K562 (cell line): ENCODE measurements around the gene RFX7. TPM values are rescaled to one million over a fixed set of nuclear protein-coding genes. Genes with fewer than 3 reads are reported as not detected.

ENCODE experiments used
- CAMTA2 ChIP-seq: fragments of 250-450 bp; sonication (Bioruptor Pico); conservative IDR thresholded peaks from 2 replicates; pipeline ENCODE4 v1.5.1; 2022
- CCNT2 ChIP-seq: IDR thresholded peaks from 2 replicates; pipeline ENCODE4 v1.6.1; 2011; ENCODE audit warnings: borderline replicate concordance, low read depth, mild to moderate bottlenecking, moderate library complexity, mixed read lengths, low read length; ENCODE audit not compliant: insufficient read length; ENCODE audit errors: extremely low read depth
- HEY1 ChIP-seq: fragments of 250-450 bp; sonication (Bioruptor Pico); IDR thresholded peaks from 2 replicates; pipeline ENCODE4 v1.5.0; 2020; ENCODE audit warnings: mild to moderate bottlenecking, moderate library complexity, borderline replicate concordance
- ILF3 ChIP-seq: fragments of 450-650 bp; IDR thresholded peaks from 2 replicates; pipeline ENCODE4 v1.6.1; 2018; ENCODE audit warnings: antibody characterized with exemption, mild to moderate bottlenecking, moderate library complexity, borderline replicate concordance
- MEF2D ChIP-seq: conservative IDR thresholded peaks from 2 replicates; pipeline ENCODE4 v1.6.1; 2016; ENCODE audit warnings: low read depth, missing genetic modification characterization, missing compliant biosample characterization
- NUFIP1 ChIP-seq: fragments of 450-650 bp; IDR thresholded peaks from 2 replicates; pipeline ENCODE4 v1.6.1; 2018; ENCODE audit not compliant: partially characterized antibody
- RFX7 ChIP-seq: fragments of 250-450 bp; sonication (Bioruptor Pico); IDR thresholded peaks from 2 replicates; pipeline ENCODE4 v1.5.1; 2021; ENCODE audit warnings: mild to moderate bottlenecking
- SMAD2 ChIP-seq: fragments of 150-350 bp; IDR thresholded peaks from 2 replicates; pipeline ENCODE4 v1.6.1; 2014; ENCODE audit warnings: low read depth, mild to moderate bottlenecking, low read length
- SMARCB1 ChIP-seq: IDR thresholded peaks from 2 replicates; pipeline ENCODE4 v1.6.1; 2011; ENCODE audit warnings: improper control_type of control experiment, low read depth; ENCODE audit not compliant: insufficient read length
- SNIP1 ChIP-seq: fragments of 450-650 bp; IDR thresholded peaks from 2 replicates; pipeline ENCODE4 v1.7.1; 2017; ENCODE audit warnings: low read depth, mild to moderate bottlenecking
- SPI1 ChIP-seq: IDR thresholded peaks from 2 replicates; pipeline ENCODE4 v1.6.1; 2011; ENCODE audit warnings: low read depth, low read length, control low read depth, borderline replicate concordance
- TAL1 ChIP-seq: fragments of 450-650 bp; IDR thresholded peaks from 2 replicates; pipeline ENCODE4 v1.6.1; 2016; ENCODE audit warnings: mild to moderate bottlenecking
- ZFX ChIP-seq: sonication (generic); formaldehyde crosslinking; IDR thresholded peaks from 2 replicates; pipeline ENCODE4 v1.8.0; 2022; ENCODE audit warnings: mild to moderate bottlenecking, missing genetic modification reagents, moderate library complexity
- ZNF217 ChIP-seq: sonication (generic); formaldehyde crosslinking; IDR thresholded peaks from 2 replicates; pipeline ENCODE4 v1.8.0; 2022; ENCODE audit warnings: mild to moderate bottlenecking, missing genetic modification reagents
- ZNF75A ChIP-seq: fragments of 450-650 bp; formaldehyde crosslinking; IDR thresholded peaks from 2 replicates; pipeline ENCODE4 v1.4.0; 2020; ENCODE audit warnings: mild to moderate bottlenecking
- polyA plus RNA-seq, 8 experiments: library from polyadenylated mRNA; depleted of rRNA in 4 of 8; stranded (reverse) in 5 of 8; unstranded in 3 of 8; fragments of >200 nt; fragmentation: Nextera tagmentation in 2 of 8; fragmentation: Illumina TruSeq in 1 of 8; extraction: Ambion mirVana in 2 of 8; extraction: Trizol in 1 of 8; gene quantifications; 2 replicates each; pipeline versions ENCODE4 v1.2.1 to v1.2.3, GENCODE V29; 2011 to 2014; ENCODE audit warnings: inconsistent platforms in 1 of 8, missing spikeins in 1 of 8
- total RNA-seq, 7 experiments: library from RNA; depleted of rRNA in 6 of 7; stranded (reverse); fragments of >200 nt in 6 of 7; fragmentation: Illumina TruSeq in 2 of 7; extraction: Trizol in 2 of 7; gene quantifications; 2 replicates each; pipeline versions ENCODE4 v1.2.1 to v1.2.3, GENCODE V29; 2011 to 2021; ENCODE audit warnings: low replicate concordance in 1 of 7
- TF ChIP-seq, protein P1 (sequence below): fragments of 250-450 bp; sonication (Bioruptor Pico); IDR thresholded peaks from 2 replicates; pipeline ENCODE4 v1.8.0; 2021; ENCODE audit warnings: borderline replicate concordance, mild to moderate bottlenecking, moderate library complexity; ENCODE audit not compliant: poor library complexity, severe bottlenecking
- TF ChIP-seq, protein P2 (sequence below): fragments of 250-450 bp; sonication (Bioruptor Pico); IDR thresholded peaks from 2 replicates; pipeline ENCODE4 v1.4.0; 2020; ENCODE audit warnings: borderline replicate concordance
- TF ChIP-seq, protein P3 (sequence below), 2 experiments: fragments of 450-650 bp; conservative IDR thresholded peaks; 2 replicates each; pipeline ENCODE4 v1.6.1; 2017; ENCODE audit warnings: mild to moderate bottlenecking in 2 of 2, moderate library complexity in 2 of 2
- TF ChIP-seq, protein P4 (sequence below): fragments of 250-450 bp; sonication (Bioruptor Pico); IDR thresholded peaks from 2 replicates; pipeline ENCODE4 v1.9.0; 2021; ENCODE audit warnings: mild to moderate bottlenecking, inconsistent platforms
- TF ChIP-seq, protein P5 (sequence below), 2 experiments: fragments of 450-650 bp; IDR thresholded peaks; 2 replicates each; pipeline ENCODE4 v1.6.1; 2016

RFX7 gene
- total and polyA plus RNA-seq, 9 of the 15 experiments (the other 6 are each of a cell fraction or from before 2014, with no cell fraction given), result 2.4 to 17.9 (median 6.3) TPM

DNA sequence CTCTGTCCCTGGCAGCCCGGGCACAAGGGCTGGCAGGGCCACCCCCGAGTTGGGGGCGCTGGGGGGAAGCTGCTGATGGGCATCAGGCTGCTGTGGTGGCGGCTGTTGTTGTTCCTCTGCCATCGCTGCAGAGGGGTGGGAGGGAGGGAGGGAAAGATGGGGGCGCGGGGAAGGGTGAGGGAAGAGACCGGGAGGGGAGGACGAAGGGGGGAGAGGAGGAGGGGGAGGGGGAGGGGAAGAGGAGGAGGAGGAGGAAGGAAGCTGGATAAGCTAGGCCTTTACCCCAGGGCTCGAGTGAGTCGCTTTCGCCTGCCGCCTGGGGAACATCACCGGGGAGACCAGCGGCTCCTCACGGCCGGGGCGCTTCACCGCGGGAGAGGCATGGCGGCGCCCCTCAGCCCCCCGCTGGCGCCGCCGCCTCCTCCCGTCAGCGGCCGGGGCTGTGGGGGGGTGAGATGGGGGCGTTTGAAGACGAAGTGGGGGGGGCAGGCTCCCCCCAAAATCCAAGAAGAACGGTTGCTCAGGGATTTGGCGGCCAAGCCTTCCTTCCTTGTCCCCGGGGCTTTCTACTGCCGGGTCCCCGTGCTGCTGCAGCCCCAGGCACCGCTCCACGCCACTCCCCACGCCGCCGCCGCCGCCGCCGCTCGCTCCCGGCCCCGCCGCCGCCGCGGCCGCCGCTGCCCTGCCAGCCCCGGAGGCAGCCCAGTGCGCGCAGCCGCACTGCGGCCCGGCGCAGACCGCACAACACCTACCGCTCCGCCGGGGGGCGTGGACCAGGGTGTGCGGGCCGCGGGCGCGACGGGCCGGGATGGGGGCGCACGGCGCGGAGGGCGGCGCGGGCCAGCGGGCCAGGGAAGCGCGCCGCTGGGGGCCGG lies at the start of gene RFX7 (continued):
- TF ChIP-seq, protein P1, sequence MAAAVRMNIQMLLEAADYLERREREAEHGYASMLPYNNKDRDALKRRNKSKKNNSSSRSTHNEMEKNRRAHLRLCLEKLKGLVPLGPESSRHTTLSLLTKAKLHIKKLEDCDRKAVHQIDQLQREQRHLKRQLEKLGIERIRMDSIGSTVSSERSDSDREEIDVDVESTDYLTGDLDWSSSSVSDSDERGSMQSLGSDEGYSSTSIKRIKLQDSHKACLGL (CRISPR knock-in tag), result no peak
- TF ChIP-seq HEY1 (CRISPR knock-in tag) (no peak), ZNF217 (CRISPR knock-in tag) (no peak), SPI1 (no peak), CAMTA2 (CRISPR knock-in tag) (no peak), CCNT2 (peak; percentile 93), SMAD2 (no peak), SMARCB1 (no peak), ILF3 (no peak), ZNF75A (CRISPR knock-in tag) (no peak), ZFX (CRISPR knock-in tag) (peak; percentile 66), NUFIP1 (no peak), MEF2D (tag) (no peak), TAL1 (no peak), RFX7 (CRISPR knock-in tag) (no peak), SNIP1 (no peak)
- TF ChIP-seq, protein P2, sequence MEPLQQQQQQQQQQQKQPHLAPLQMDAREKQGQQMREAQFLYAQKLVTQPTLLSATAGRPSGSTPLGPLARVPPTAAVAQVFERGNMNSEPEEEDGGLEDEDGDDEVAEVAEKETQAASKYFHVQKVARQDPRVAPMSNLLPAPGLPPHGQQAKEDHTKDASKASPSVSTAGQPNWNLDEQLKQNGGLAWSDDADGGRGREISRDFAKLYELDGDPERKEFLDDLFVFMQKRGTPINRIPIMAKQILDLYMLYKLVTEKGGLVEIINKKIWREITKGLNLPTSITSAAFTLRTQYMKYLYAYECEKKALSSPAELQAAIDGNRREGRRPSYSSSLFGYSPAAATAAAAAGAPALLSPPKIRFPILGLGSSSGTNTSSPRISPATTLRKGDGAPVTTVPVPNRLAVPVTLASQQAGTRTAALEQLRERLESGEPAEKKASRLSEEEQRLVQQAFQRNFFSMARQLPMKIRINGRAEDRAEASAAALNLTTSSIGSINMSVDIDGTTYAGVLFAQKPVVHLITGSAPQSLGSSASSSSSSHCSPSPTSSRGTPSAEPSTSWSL, result no peak
- TF ChIP-seq, protein P3, sequence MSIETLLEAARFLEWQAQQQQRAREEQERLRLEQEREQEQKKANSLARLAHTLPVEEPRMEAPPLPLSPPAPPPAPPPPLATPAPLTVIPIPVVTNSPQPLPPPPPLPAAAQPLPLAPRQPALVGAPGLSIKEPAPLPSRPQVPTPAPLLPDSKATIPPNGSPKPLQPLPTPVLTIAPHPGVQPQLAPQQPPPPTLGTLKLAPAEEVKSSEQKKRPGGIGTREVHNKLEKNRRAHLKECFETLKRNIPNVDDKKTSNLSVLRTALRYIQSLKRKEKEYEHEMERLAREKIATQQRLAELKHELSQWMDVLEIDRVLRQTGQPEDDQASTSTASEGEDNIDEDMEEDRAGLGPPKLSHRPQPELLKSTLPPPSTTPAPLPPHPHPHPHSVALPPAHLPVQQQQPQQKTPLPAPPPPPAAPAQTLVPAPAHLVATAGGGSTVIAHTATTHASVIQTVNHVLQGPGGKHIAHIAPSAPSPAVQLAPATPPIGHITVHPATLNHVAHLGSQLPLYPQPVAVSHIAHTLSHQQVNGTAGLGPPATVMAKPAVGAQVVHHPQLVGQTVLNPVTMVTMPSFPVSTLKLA (conservative IDR thresholded peaks at IDR 0.05), result 0 out of 4 replicates have a peak, but pooled peaks of 1 of the 2 experiments have one; percentile 1
- TF ChIP-seq, protein P4, sequence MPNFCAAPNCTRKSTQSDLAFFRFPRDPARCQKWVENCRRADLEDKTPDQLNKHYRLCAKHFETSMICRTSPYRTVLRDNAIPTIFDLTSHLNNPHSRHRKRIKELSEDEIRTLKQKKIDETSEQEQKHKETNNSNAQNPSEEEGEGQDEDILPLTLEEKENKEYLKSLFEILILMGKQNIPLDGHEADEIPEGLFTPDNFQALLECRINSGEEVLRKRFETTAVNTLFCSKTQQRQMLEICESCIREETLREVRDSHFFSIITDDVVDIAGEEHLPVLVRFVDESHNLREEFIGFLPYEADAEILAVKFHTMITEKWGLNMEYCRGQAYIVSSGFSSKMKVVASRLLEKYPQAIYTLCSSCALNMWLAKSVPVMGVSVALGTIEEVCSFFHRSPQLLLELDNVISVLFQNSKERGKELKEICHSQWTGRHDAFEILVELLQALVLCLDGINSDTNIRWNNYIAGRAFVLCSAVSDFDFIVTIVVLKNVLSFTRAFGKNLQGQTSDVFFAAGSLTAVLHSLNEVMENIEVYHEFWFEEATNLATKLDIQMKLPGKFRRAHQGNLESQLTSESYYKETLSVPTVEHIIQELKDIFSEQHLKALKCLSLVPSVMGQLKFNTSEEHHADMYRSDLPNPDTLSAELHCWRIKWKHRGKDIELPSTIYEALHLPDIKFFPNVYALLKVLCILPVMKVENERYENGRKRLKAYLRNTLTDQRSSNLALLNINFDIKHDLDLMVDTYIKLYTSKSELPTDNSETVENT (CRISPR knock-in tag), result peak; percentile 49; the same call in 1 of the 2 replicates
- TF ChIP-seq, protein P5, sequence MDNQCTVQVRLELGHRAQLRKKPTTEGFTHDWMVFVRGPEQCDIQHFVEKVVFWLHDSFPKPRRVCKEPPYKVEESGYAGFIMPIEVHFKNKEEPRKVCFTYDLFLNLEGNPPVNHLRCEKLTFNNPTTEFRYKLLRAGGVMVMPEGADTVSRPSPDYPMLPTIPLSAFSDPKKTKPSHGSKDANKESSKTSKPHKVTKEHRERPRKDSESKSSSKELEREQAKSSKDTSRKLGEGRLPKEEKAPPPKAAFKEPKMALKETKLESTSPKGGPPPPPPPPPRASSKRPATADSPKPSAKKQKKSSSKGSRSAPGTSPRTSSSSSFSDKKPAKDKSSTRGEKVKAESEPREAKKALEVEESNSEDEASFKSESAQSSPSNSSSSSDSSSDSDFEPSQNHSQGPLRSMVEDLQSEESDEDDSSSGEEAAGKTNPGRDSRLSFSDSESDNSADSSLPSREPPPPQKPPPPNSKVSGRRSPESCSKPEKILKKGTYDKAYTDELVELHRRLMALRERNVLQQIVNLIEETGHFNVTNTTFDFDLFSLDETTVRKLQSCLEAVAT (IDR thresholded peaks at IDR 0.05), result no peak
